ENCODE measurements around the gene LEMD1.

GRCh38 chr1:205430696-205431305 is 8.9 kb upstream of the LEMD1 start:
- TF ChIP-seq CTCF (IDR thresholded peaks at IDR 0.05; ENCODE audit: insufficient read depth, low read length, poor library complexity, severe bottlenecking) (peak; percentile 48), EZH2phosphoT487 (conservative IDR thresholded peaks at IDR 0.05; ENCODE audit: low read length) (no peak)
